Pancreas (tissue), 10 donors: Measurements from ENCODE around the gene SH3D19. TPM values are rescaled to one million over a fixed set of nuclear protein-coding genes. Genes with fewer than 3 reads are reported as not detected.

Experiments used
- ATAC-seq, 4 donors: fragments of 200-7000 bp; cut with Tn5 transposase; one replicate each; pipeline versions ENCODE4 v1.8.0 to v1.9.1; 2020; ENCODE audit warnings: mild to moderate bottlenecking in 4 of 4, moderate library complexity in 4 of 4
- DNase-seq, 6 donors: peaks; one replicate each; pipeline ENCODE4 v3.0.0-alpha.2; 2020
- FAIRE-seq: peaks from 2 replicates; lab custom pipeline; 2012; peaks lifted over from hg19 to GRCh38; lab: Jason Lieb, UNC
- H3K27ac ChIP-seq, 4 donors: fragments of 200-600 bp; sonication (generic); 1 replicate in 3 of 4; 2 replicates in 1 of 4; pipeline versions ENCODE4 v1.5.0 to v1.8.0; 2020
- H3K27me3 ChIP-seq, 4 donors: fragments of 200-600 bp; one replicate each; pipeline ENCODE4 v1.8.0; 2021
- H3K36me3 ChIP-seq, 3 donors: fragments of 200-600 bp; sonication (generic) in 1 of 3; one replicate each; pipeline versions ENCODE4 v1.5.0 to v1.8.0; 2020 to 2021
- H3K4me1 ChIP-seq, 3 donors: fragments of 200-600 bp; one replicate each; pipeline ENCODE4 v1.8.0; 2021
- H3K4me3 ChIP-seq, 4 donors: fragments of 200-600 bp; sonication (generic) in 2 of 4; one replicate each; pipeline versions ENCODE4 v1.5.0 to v1.8.0; 2020 to 2021
- H3K9me3 ChIP-seq, 4 donors: fragments of 200-600 bp; one replicate each; pipeline ENCODE4 v1.8.0; 2021
- WGBS, 2 donors: extraction: QIAGEN DNeasy Blood & Tissue Kit; methylation state at CpG; one replicate each; pipeline ENCODE4 v1.1.7; 2013; 5-methylcytosine and 5-hydroxymethylcytosine counted together
- intact Hi-C, 3 donors: fragments of 100-400 bp; cut with DNase I; formaldehyde crosslinking; loops; one replicate each; pipeline versions ENCODE4 v1.11.1 to v1.14.2; 2022
- polyA plus RNA-seq, 2 donors: library from polyadenylated mRNA; stranded (reverse); fragments of 200-250 nt; gene quantifications; one replicate each; pipeline ENCODE4 v1.2.3, GENCODE V29; 2013
- total RNA-seq, 6 donors: library from RNA; stranded (reverse); fragmentation: NEBNext Ultra II Directional in 4 of 6; extraction: Animal tissue kit (Norgen Biotek cat#: 25700) in 4 of 6; gene quantifications; one replicate each; pipeline versions ENCODE4 v1.2.1 to v1.2.4, GENCODE V29; 2021 to 2023
- TF ChIP-seq, protein P1 (sequence below), 4 donors: fragments of 200-600 bp; sonication (generic) in 3 of 4; IDR thresholded peaks; one replicate each; pipeline versions ENCODE4 v1.5.0 to v1.8.0; 2021; ENCODE audit warnings: antibody characterized with exemption in 4 of 4
- donor health status: healthy with polysubstance abuse.
- donor health status: DM: no; HTN: no; CAD: no; lungs with moderate emphysema.
- donor health status: DM: no; HTN: no; CAD: no.
- donor health status: control.
- donor health status: control.
- donor health status: Bipolar disorder and iron deficiency.
- donor health status: DM: yes; HTN: yes; CAD: no.
- donor health status: DM: no; HTN: no; CAD: no.
- donor health status: DM: no; HTN: no; CAD: no.
- donor health status: DM: yes; HTN: yes; CAD: no.

Gene SH3D19
- total and polyA plus RNA-seq, 8 donors, result 11.9 to 34.5 (median 12.9) TPM

DNA sequence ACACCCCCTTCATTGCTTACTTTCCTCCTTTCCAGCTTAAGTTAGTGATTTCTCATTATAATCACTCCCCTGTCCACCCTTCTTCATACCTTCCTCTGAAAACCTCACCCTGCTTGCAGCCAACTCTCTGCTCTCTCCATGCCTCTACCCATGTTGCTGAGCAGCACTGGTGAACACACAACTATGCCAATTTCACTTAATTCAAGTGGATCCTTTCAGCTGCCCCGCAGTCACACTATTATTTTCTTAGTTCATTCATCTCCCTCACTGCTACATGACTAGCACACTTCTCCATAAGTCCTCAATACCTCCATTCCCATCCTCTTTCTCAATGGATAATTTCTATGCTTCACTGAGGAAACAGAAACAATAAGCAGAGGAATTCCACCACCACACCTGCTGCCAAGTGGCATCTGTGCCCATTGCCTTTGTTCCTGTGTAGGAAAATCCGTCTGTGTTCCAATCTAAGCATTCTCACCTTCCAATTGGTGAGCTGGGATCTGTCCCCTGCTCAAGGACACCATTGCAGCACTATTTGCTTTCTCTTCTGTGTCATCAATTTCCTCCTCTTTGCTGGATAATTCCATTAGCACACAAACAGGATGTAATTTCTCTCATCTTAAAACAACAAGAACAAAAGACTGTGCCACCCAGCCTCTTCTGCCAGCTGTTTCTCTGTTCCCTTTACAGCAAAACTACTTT is 73.7 kb downstream of the SH3D19 start:
- Histone ChIP-seq H3K4me1 (peaks cover 0 to 10% (median 2%) of the 10 kb centered on the region in 3 donors), H3K27ac (no peak overlapping the region), H3K9me3 (no peaks in the 10 kb centered on the region), H3K36me3 (no peaks in the 10 kb centered on the region), H3K27me3 (no peaks in the 10 kb centered on the region), H3K4me3 (no peak overlapping the region)
- FAIRE-seq, result no peak
- ATAC-seq, result peak; percentile 37 to 58 (median 54)
- intact Hi-C loops, result no loop called here
- DNase-seq, result no peak
- TF ChIP-seq, protein P1, sequence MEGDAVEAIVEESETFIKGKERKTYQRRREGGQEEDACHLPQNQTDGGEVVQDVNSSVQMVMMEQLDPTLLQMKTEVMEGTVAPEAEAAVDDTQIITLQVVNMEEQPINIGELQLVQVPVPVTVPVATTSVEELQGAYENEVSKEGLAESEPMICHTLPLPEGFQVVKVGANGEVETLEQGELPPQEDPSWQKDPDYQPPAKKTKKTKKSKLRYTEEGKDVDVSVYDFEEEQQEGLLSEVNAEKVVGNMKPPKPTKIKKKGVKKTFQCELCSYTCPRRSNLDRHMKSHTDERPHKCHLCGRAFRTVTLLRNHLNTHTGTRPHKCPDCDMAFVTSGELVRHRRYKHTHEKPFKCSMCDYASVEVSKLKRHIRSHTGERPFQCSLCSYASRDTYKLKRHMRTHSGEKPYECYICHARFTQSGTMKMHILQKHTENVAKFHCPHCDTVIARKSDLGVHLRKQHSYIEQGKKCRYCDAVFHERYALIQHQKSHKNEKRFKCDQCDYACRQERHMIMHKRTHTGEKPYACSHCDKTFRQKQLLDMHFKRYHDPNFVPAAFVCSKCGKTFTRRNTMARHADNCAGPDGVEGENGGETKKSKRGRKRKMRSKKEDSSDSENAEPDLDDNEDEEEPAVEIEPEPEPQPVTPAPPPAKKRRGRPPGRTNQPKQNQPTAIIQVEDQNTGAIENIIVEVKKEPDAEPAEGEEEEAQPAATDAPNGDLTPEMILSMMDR (IDR thresholded peaks at IDR 0.05), result no peak
- WGBS, 2 donors, result 13% methylated on average over 2 of the region's 2 CpGs

DNA sequence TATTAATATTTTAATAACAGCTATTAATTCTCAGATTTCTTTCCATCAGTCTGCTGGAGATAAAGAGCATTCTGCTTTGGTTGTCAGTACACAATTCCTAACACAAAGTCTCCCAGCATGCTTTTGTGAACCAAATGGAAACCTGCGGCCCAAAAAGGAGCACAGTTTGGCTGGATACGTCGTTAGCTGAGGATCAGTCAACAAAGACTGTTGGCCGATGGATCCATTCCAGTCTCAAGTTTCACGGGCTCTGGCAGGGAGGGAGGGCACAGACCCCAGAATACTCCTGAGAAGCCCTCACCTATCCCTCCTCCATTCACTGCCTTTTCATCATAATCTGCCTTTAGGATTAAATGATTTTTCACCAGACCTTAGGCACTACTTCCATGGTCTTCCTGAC is 74.7 kb downstream of the SH3D19 start:
- Histone ChIP-seq H3K27ac (no peak overlapping the region), H3K4me1 (peaks cover 0 to 11% (median 4%) of the 10 kb centered on the region in 3 donors), H3K27me3 (no peaks in the 10 kb centered on the region), H3K36me3 (no peaks in the 10 kb centered on the region), H3K4me3 (no peak overlapping the region), H3K9me3 (no peaks in the 10 kb centered on the region)
- WGBS, 2 donors, result 85 to 87% methylated on average over 5 of the region's 5 CpGs
- DNase-seq, result no peak
- TF ChIP-seq, protein P1 (IDR thresholded peaks at IDR 0.05), result no peak
- ATAC-seq, result no peak
- no peak for FAIRE-seq
- intact Hi-C loops, result no loop called here

DNA sequence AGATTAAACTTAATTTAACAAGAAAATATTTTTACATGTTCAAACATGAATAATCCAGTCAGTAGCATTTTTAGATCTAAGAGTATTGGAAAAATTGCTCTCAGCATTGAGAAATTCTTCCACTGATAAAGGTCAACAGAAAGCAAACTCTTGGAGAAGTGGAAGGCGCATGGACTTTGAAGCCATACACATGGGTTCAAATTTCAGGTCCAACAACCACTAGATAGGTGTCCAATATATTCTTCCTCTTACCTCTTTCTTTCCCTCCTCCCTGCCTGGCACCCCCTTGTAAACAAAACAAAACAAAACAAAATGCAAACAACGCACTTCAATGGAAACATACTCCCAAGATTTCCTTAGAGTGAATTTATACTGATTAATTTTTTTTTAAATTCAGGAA is 76.9 kb downstream of the SH3D19 start:
- intact Hi-C loops, result no loop called here
- ATAC-seq, result no peak
- H3K36me3 ChIP-seq, result no peaks in the 10 kb centered on the region
- H3K9me3 ChIP-seq, result no peaks in the 10 kb centered on the region
- FAIRE-seq, result no peak
- no peak overlapping the region for H3K4me3 ChIP-seq
- H3K27ac ChIP-seq, result no peak overlapping the region
- no peak for DNase-seq
- H3K4me1 ChIP-seq, result peaks cover 0 to 11% (median 4%) of the 10 kb centered on the region in 3 donors
- TF ChIP-seq, protein P1 (IDR thresholded peaks at IDR 0.05), result no peak
- 67 to 84% methylated on average over 2 of the region's 2 CpGs for WGBS, 2 donors
- no peaks in the 10 kb centered on the region for H3K27me3 ChIP-seq

DNA sequence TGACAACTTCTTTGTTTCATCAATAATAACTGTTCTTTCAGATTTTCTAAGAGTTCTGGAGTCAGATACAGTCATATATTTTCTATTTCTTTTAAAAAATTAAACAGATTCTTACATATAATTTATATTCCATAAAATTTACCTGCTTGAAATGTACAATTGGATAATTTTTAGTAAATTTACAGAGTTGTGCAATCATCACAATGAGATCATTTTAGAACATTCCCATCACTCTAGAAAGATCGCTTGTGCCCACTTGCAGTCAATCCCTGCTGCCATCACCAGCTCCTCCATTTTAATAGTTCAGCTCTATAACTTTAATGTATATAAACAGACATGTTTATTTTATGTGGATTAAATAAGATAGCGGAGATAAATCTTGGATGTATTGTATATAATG is 78.0 kb downstream of the SH3D19 start:
- H3K27me3 ChIP-seq, result no peaks in the 10 kb centered on the region
- H3K4me3 ChIP-seq, result no peak overlapping the region
- H3K4me1 ChIP-seq, result peaks cover 0 to 11% (median 4%) of the 10 kb centered on the region in 3 donors
- WGBS, 2 donors, result 99 to 100% methylated on average over 2 of the region's 2 CpGs
- no peaks in the 10 kb centered on the region for H3K36me3 ChIP-seq
- DNase-seq, result no peak
- no peaks in the 10 kb centered on the region for H3K9me3 ChIP-seq
- TF ChIP-seq, protein P1 (IDR thresholded peaks at IDR 0.05), result no peak
- H3K27ac ChIP-seq, result no peak overlapping the region
- ATAC-seq, result no peak
- intact Hi-C loops, result no loop called here
- FAIRE-seq, result no peak

DNA sequence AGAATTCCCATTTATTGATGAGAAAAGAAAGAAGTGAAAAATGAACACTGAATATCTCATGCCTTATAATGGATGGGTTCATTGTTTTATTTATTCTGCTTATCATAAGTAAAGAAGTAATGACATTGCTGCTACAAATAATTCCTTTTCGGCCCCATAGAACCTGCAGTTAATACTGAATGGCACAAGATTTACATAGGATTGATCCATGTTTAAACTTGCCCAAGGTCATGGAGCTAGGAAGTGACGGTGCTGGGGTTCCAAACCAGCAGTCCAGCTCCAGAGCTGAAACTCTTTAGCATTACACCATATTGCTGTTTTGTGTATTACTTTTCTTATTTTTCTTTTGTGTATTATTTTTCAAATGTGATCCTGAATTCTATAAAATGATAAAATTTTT is 78.7 kb downstream of the SH3D19 start:
- Histone ChIP-seq H3K36me3 (no peaks in the 10 kb centered on the region), H3K4me3 (no peak overlapping the region), H3K27ac (no peak overlapping the region), H3K9me3 (no peaks in the 10 kb centered on the region), H3K27me3 (no peaks in the 10 kb centered on the region), H3K4me1 (peaks cover 0 to 11% (median 4%) of the 10 kb centered on the region in 3 donors)
- TF ChIP-seq, protein P1 (IDR thresholded peaks at IDR 0.05), result no peak
- 20 to 27% methylated on average over 2 of the region's 2 CpGs for WGBS, 2 donors
- FAIRE-seq, result no peak
- peak in 3 of 4 donors; percentile 29 to 75 (median 71) for ATAC-seq
- intact Hi-C loops, result no loop called here
- no peak for DNase-seq
